GM19467 (cell line): Measurements from ENCODE around the gene LRRC8A.
A peak's percentile ranks its signal among the peaks of the same experiment; 100 is the strongest.
"Not testable (repeated sequence)": the region's sequence is repeated elsewhere in the genome, so short reads cannot be mapped to it uniquely, and the experiment has no call there.

Experiments
- ATAC-seq: cut with Tn5 transposase; IDR thresholded peaks from one replicate; pipeline ENCODE4 v1.9.1; 2021; ENCODE audit warnings: mild to moderate bottlenecking, moderate library complexity; ENCODE audit not compliant: unreplicated experiment

Gene LRRC8A

DNA sequence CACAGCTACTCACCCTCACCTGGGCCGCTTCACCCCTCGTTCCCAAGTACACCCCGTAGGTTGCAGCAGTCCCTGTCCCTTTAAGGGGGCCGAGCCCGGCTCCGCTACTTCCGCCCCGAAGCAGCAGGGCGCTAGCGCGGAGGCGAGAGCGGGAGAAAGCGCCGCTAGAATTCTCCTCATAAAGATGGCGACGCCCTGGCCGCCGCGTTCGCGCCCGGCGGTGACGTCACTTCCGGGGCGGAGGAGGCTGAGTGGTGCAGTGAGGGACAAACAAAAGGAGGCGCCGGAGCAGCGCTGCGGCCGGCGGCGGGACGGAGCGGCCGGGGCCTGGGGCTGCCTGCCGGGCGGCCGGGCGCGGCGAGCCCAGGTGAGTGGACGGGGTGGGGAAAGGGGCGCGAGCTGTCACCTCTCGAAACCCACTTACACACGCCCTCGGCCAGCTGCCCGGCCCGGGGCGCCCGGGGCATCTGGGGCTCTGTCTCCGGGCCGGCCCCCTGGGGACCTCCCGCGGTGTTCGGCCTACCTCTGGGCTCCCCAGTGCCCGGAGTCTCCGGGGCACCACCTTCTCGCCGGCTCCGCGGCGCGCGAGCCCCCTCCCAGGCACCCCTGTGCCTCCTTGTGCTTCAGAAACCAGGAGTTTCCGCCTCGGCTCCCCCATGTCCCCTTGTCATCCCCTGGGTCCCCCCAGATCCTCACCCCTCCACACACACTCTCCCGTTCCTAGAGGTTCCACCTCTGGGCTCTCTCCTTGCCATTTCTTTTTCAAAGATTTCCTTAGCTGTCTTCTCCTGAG lies at the start of gene LRRC8A, which contains the start of gene KYAT1:
LRRC8A (plus strand) TSS at position 250 of the 793 bp plus-strand sequence. CDS start 25,032 bp downstream, outside the sequence.
KYAT1 (minus strand) TSS at position 67 of the 793 bp plus-strand sequence. CDS start 36,545 bp downstream, outside the sequence.
- ATAC-seq: peak; percentile 80

DNA sequence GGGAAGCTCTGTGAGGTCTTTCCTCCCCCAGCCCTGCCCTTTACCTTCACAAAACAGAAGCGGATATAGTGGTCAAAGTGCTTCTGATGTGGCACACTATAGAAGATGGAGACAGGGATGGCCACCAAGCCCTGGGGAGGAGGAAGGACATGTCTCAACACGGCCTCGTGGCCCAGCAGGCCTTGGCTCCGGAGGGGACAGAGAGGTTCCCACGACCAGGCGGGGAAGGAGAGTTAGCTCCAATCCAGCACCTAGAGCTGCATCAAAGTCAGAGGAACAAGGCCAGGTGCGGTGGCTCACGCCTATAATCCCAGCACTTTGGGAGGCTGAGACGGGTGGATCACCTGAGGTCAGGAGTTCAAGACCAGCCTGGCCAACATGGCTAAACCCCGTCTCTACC lies 48.2 kb upstream of the LRRC8A start:
- ATAC-seq: no peak

DNA sequence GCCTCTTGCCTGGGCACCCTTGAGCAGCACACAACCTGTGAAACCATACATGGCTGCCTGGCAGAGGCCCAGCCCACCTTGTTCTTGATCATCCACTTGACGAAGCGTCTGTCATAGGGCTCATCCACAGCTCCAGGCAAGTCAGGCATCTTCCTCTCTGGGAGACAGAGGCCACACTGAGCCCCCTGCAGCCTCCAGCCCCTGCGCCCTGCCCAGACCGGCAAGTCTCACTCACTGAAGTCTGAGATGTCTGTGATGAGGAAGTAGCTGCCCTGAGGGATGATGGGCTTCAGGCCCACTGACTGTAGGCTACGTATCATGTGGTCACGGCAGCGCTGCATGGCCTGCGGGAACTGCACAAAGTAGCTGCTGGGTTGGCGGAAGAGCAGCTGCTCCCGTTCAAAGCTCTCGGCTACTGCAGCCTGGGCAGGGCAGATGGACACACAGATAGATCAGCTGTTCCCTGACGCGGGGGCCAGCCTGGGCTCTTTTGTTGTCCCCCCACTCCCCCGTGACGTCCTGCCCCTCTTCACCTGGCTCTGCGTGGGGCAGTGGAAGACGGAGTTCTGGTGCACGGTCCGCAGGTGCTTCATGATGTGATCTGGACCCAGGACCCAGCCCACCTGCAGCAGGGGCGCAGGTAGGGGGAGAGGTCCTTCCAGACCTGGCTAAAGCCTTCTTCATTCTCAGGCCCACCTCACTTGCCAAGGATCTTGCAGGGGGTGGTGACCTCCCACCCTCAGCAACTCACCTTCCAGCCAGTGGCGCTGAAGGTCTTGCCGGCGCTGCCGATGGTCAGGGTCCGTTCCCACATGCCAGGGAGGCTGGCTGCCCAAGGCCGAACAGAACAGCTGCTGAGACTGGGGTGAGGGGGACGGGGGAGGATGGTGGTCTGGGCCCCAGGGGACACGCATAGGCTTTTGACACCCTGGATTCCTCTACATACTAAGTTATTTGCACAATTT lies 46.4 kb upstream of the LRRC8A start:
- no peak for ATAC-seq

DNA sequence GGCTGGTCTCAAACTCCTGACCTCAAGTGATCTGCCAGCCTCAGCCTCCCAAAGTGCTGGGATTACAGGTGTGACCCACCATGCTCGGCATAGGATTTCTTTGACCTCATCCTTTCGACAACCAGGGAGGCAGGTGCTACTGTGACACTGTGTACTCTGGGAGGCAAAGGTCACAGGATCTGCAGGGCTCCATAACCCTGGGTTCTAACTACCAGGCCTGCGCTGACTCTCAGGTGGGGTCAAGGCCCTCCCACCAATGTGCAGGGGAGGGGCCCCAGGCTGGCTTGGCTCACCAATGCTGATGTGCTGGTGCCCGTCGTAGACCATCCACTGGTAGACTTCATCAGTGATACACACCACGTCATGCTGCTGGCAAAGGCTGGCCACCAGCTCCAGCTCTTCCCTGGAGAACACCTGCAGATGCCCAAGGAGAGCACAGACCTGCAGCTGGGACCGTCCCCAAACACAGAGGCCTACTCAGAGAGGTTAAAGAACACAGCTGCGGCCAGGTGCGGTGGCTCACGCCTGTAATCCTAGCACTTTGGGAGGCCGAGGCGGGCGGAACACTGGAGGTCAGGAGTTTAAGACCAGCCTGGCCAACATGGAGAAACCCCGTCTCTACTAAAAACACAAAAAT lies 45.3 kb upstream of the LRRC8A start:
- ATAC-seq: no peak

DNA sequence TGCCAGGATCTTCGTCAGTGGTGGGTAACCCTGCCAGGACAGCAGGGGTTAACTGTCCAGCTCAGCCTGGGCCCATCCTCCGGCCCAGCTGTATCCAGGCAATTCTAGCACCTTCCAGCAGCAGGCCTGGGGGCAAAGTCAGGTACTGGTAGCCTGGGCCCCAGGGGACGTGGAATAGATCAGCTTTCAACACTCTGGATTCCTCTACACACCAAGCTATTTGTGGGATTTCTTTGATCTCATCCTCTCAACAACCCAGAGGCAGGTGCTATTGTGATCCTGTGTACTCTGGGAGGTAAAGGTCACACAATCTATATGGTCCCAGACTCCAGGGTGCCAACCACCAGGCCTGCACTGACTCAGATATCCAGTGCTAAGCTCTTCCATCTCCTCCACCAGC lies 43.6 kb upstream of the LRRC8A start:
- no peak for ATAC-seq

DNA sequence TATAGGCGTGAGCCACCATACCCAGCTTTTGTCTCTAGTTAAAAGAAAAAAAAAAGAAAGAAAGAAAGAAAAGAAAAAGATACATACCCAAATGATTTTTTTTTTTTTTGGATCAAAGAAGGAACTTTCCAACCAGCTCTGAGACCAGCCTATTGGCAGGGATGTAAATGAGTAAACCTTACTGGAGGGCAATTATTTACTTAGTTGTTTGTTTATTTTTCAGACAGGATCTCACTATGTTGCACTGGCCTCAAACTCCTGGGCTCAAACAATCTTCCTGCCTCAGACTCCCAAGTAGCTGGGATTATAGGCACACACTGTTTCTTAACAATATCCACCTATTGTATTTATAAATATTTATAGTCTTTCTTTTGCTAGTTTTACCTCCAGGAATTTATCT lies 41.4 kb upstream of the LRRC8A start:
- no peak for ATAC-seq

DNA sequence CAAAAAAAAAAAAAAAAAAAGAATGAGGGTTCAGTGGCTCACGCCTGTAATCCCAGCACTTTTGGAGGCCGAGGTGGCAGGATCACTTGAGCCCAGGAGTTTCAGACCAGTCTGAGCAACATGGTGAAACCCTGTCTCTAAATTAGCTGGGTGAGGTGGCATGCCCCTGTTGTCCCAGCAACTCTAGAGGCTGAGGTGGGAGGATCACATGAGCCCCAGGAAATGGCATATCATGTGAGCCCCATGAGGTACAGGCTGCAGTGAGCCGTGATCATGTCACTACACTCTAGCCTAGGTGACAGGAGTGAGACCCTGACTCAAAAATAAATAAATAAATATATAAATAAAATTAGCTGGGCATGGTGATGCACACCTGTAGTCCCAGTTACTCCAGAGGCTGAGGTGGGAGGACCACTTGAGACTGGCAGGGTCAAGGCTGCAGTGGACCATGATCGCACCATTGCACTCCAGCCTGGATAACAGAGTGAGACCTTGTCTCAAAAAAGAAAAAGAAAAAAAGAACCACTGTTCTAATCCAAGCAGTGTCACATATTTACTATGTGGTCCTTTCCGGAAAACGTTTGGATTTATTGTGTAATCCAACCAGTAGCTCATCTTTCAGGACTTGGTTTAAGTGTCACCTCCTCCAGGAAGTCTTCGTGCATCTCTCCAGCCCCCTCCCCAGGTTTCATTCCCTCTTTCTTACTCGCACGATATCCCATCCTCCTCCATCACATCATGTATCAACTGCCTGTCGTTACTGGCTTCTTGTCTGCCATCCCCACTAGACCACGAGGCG lies 40.0 kb upstream of the LRRC8A start:
- no peak for ATAC-seq

DNA sequence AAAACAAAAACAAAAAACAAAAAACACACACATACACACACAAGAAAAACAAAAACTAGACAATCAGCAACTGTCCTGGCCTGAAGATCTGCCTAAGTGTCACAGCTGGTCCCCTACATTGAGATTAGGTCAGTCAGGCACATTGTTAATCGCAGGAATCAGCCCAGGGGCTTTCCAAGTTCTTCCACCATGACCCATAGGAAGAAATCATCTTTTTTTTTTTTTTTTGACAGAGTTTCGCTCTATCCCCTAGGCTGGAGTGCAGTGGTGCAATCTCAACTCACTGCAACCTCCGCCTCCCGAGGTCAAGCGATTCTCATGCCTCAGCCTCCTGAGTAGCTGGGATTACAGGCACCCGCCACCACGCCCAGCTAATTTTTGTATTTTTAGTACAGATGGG lies 38.8 kb upstream of the LRRC8A start:
- ATAC-seq: not testable (repeated sequence)

DNA sequence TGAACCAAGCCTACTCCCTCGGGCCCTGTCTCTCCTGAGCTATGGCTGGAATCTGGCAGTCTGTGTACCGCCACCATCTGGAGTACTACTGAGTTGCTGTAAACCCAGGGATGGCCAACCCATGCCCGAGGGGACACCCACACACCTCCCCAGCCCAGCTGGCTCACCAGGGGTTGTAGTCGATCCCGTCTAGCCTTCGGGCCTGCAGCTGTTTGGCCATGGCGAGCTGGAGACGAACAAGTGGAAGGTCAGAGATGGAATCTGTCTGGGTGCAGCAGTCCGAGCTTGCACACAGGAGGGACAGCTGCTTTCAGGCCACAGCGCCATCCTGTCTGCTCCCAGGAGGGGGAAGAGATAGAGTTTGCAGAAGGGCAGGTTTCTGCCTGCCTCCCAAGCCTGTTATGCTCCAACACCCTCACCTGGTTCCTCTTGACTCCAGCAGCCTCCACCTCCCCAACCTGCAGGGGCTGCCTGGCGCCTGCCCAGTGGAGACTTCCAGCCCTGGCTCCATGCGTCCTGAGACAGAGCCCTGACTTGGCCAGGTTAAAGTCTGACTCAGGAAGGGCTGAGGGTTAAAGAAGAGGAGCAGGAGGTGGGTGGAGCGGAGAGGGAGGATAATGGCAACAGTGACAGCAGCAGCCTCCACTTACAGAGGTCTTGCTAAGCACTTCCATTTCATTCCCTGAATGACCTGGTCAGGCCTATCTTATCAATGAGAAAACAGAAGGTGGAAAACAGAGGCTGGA lies 36.6 kb upstream of the LRRC8A start:
- no peak for ATAC-seq

DNA sequence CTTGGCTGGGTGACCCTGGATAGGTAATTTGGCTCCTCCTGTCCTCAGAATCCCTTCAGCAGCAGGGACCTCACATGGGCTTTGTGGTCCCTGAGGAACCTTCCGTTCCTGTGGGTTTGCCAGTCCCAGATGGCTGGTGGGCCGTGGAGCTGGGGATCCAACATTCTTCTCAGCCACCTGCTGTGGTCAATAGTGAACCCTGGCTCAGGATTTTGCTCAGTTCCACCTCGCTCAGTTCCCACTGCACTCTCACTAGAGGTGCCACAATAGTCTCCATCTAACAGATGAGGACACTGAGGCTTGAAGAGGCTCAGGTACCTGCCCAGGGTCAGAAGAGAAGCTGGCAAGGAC lies 35.3 kb upstream of the LRRC8A start:
- no peak for ATAC-seq

DNA sequence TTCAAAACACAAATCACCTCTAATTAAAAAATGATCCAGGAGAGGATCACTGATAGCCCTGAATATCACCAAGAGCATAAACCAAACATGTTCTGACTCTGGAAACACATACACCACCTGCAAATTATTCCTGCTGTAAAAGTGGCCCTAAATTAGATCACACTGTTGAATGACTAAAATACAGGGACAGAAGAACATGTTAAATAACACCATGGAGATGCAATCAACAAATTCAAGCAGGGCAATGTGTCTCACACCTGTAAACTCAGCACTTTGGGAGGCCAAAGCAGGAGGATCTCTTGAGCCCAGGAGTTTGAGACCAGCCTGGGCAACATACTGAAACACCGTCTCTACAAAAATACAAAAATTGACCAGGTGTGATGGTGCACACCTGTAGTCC lies 34.1 kb upstream of the LRRC8A start:
- ATAC-seq: no peak

DNA sequence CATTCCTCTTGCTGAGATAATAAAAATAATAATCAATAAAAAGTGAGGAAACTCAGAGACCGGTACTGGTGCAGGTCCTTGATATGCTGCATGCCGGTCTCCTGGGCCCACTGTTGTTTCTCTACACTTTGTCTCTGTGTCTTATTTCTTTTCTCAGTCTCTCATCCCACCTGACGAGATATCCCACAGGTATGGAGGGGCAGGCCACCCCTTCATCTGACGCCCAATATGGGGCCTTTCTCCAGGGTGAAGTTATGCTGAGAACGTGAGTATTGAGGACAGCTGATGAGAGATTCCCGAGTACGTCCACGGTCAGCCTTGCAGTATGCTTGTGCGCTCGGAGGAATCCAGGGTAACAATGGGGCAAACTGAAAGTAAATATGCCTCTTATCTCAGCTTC lies 30.9 kb upstream of the LRRC8A start:
- ATAC-seq: not testable (repeated sequence)

DNA sequence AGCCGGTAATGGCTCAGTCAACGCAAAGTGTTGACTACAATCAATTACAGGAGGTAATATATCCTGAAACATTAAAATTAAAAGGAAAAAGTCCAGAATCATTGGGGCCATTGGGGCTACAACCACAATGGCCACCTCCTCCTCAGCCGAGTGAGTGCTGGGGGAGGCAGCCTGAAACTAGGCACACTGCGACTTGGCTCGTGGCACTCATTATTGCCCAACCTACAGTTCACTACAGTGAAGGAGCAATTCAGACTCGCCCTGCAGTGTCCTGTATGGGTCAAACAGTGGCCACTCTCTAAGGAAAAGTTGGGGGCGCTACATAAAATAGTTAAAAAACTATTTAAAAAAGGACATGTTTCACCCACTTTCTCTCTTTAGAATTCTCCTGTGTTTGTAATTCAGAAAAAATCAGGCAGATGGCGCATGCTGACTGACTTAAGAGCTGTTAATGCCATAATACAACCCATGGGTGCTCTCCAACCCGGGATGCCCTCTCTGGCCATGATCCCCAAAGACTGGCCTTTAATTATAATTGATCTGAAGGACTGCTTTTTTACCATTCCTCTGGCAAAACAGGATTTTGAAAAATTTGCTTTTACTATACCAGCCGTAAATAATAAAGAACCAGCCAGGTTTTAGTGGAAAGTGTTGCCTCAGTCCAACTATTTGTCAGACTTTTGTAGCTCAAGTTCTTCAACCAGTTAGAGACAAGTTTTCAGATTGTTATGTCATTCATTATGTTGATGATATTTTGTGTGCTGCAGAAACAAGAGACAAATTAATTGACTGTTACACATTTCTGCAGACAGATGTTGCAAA lies 29.9 kb upstream of the LRRC8A start:
- ATAC-seq: not testable (repeated sequence)

DNA sequence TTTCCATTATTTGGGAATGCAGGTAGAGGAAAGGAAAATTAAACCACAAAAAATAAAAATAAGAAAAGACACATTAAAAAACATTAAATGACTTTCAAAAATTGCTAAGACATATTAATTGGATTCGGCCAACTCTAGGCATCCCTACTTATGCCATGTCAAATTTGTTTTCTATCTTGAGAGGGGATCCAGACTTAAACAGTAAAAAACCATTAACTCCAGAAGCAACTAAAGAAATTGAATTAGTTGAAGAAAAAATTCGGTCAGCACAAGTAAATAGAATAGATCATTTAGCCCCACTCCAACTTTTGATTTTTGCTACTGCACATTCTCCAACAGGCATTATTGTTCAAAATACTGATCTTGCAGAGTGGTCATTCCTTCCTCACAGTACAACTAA lies 29.3 kb upstream of the LRRC8A start:
- not testable (repeated sequence) for ATAC-seq

DNA sequence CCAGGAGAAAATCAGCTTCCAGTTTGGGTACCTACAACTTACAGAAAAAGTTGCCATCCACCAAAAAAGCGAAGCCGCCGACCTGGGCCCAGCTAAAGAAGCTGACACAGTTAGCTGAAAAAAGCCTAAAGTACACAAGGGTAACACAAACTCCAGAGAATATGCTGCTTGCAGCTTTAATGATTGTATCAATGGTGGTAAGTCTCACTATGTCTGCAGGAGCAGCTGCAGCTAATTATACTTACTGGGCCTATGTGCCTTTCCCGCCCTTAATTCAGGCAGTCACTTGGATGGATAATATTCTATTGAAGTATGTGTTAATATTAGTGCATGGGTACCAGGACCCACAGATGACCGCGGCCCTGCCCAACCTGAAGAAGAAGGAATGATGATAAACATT lies 27.5 kb upstream of the LRRC8A start:
- not testable (repeated sequence) for ATAC-seq

DNA sequence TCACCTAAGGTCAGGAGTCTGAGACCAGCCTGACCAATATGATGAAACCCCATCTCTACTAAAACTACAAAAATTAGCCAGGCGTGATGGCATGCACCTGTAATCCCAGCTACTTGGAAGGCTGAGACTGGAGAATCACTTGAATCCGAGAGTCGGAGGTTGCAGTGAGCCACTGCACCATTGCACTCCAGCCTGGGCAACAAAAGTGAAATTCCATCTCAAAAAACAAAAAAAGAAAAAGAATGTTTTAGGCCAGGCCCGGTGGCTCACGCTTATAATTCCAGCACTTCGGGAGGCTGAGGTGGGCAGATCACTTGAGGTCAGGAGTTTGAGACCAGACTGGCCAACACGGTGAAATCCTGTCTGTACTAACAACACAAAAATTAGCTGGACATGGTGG lies 23.5 kb upstream of the LRRC8A start:
- ATAC-seq: not testable (repeated sequence)

DNA sequence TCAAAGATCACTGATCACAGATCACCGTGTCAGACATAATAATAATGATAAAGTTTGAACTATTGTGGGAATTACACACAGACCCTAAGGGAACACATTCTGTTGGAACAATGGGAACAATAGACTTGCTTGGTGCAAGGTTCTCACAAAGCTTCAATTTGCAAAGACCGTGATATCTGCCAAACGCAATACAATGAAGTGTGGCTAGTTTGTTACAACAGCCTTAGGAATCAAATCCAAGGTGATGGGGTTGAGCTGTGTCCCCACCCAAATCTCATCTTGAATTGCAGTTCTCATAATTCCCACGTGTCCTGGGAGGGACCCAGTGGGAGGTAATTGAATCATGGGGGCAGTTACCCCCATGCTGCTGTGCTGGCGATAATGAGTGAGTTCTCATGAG lies 21.0 kb upstream of the LRRC8A start:
- no peak for ATAC-seq

DNA sequence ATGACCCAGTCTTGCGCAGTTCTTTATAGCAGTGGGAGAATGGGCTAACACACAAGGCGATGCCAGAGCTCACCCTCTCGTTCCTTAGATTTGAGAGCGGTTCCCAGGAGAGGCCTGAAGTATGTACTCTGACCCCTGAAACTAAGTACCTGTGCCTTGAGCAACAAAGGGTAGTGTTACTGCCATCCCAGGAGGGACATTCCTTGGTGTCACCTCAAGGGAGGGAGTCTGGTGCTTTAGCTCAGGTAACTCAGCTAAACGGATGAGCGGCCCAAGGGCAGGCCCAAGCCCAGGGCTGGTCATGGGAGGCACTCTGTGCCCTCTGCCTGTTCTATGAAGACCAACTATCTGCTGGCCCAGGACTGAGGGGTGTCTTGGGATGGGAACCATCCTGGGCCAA lies 20.4 kb upstream of the LRRC8A start:
- no peak for ATAC-seq

DNA sequence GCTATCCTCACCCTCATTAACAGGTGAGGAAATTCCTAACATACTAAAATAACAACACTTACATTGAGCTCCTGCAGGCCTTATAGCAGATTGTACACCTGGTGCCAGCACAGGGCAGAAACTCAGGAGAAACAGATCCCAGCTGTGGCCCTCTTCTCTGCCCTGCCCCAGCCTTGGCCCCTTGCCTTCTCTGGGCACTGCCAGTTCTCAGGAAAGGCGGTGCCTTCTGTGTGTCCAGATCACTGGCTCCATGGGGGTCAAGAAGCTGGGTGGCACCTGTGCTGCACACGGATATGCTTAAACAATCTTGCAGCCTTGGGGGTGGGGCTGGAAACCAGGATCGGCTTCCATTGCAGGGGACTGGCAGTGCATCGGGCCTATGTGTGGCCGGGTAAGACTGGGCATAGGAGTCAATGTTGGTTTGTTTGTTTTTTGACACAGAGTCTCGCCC lies 19.5 kb upstream of the LRRC8A start:
- ATAC-seq: no peak
